DND-41 (cell line): ENCODE data around the gene AP2A2.

Experiments
- ATAC-seq: fragments of 200-7000 bp; cut with Tn5 transposase; 3 replicates; pipeline ENCODE4 v1.9.1; 2021; ENCODE audit warnings: low read depth; ENCODE audit not compliant: insufficient read depth
- DNase-seq: peaks from one replicate; pipeline ENCODE4 v3.0.0-alpha.2; 2020
- H2AFZ ChIP-seq: 2 replicates; pipeline ENCODE4 v1.6.0; 2012; ENCODE audit warnings: low read depth, low read length
- H3K27ac ChIP-seq: 2 replicates; pipeline ENCODE4 v1.5.1; 2012; ENCODE audit warnings: low read length, inconsistent platforms
- H3K27me3 ChIP-seq: fragments of 200-600 bp; sonication (generic); 2 replicates; pipeline ENCODE4 v1.6.0; 2012; ENCODE audit warnings: low read length, mild to moderate bottlenecking, inconsistent platforms; ENCODE audit not compliant: insufficient read depth, poor library complexity
- H3K36me3 ChIP-seq: 2 replicates; pipeline ENCODE4 v1.5.1; 2012; ENCODE audit warnings: low read length, inconsistent platforms; ENCODE audit not compliant: insufficient read depth
- H3K4me1 ChIP-seq: 2 replicates; pipeline ENCODE4 v1.5.1; 2012; ENCODE audit warnings: mild to moderate bottlenecking, low read length; ENCODE audit not compliant: insufficient read depth
- H3K4me2 ChIP-seq: 2 replicates; pipeline ENCODE4 v1.6.0; 2012; ENCODE audit warnings: mild to moderate bottlenecking, moderate library complexity, low read length, inconsistent platforms; ENCODE audit not compliant: insufficient read depth
- H3K4me3 ChIP-seq, 2 experiments: fragments of 200-600 bp in 1 of 2; shearing (Covaris generic) in 1 of 2; 2 replicates each; pipeline ENCODE4 v1.5.1; 2012 to 2016; ENCODE audit warnings: inconsistent platforms in 2 of 2, low read length in 2 of 2, mild to moderate bottlenecking in 2 of 2, low read depth in 1 of 2, moderate library complexity in 1 of 2
- H3K79me2 ChIP-seq: 2 replicates; pipeline ENCODE4 v1.6.0; 2012; ENCODE audit warnings: low read length, inconsistent platforms; ENCODE audit not compliant: insufficient read depth
- H3K9ac ChIP-seq: 2 replicates; pipeline ENCODE4 v1.6.0; 2012; ENCODE audit warnings: low read depth, mild to moderate bottlenecking, inconsistent platforms, low read length, moderate library complexity
- H3K9me3 ChIP-seq: 2 replicates; pipeline ENCODE4 v1.5.1; 2012; ENCODE audit warnings: low read length, moderate library complexity, mild to moderate bottlenecking, inconsistent platforms; ENCODE audit not compliant: insufficient read depth, severe bottlenecking
- H4K20me1 ChIP-seq: 2 replicates; pipeline ENCODE4 v1.6.0; 2012; ENCODE audit warnings: low read length; ENCODE audit not compliant: insufficient read depth
- CTCF ChIP-seq: IDR thresholded peaks from 2 replicates; pipeline ENCODE4 v1.5.1; 2012; ENCODE audit warnings: borderline replicate concordance, low read length, moderate library complexity, mild to moderate bottlenecking; ENCODE audit not compliant: poor library complexity, severe bottlenecking; ENCODE audit errors: extremely low read depth
- EZH2 ChIP-seq: IDR thresholded peaks from 3 replicates; pipeline ENCODE4 v1.6.1; 2012; ENCODE audit warnings: borderline replicate concordance, low read depth, mild to moderate bottlenecking, moderate library complexity, low read length, inconsistent platforms; ENCODE audit not compliant: severe bottlenecking

Gene AP2A2

GRCh38 chr11:1049911-1050580, 124.4 kb downstream of the AP2A2 start:
- ATAC-seq = no peak
- Histone ChIP-seq H3K79me2 (no peaks in the 10 kb centered on the region), H3K27ac (no peak overlapping the region), H2AFZ (no peak overlapping the region), H3K4me2 (no peak overlapping the region), H3K4me3 (no peak overlapping the region), H3K9ac (no peak overlapping the region), H3K36me3 (no peaks in the 10 kb centered on the region), H3K27me3 (no peaks in the 10 kb centered on the region), H3K9me3 (no peaks in the 10 kb centered on the region), H3K4me1 (0 out of 2 replicates have a peak, but pooled peaks cover 5% of the 10 kb centered on the region), H4K20me1 (no peaks in the 10 kb centered on the region; the same call in 1 of the 2 replicates)
- DNase-seq = no peak
- TF ChIP-seq CTCF (no peak), EZH2 (no peak)

- H2AFZ ChIP-seq = peak overlapping the region; percentile 42; the same call in 1 of the 2 replicates
- peak; percentile 67 for DNase-seq
Measured at GRCh38 chr11:1050581-1051355, 125.1 kb downstream of the AP2A2 start.

GRCh38 chr11:1051356-1052132, 125.9 kb downstream of the AP2A2 start:
- 0 out of 2 replicates have a peak, but pooled peaks cover 5% of the 10 kb centered on the region for H3K4me1 ChIP-seq
- H3K27ac ChIP-seq = no peak overlapping the region
- H3K27me3 ChIP-seq = no peaks in the 10 kb centered on the region
- DNase-seq (no peak), ATAC-seq (peak; percentile 31; the same call in 2 of the 3 replicates)
- no peak overlapping the region for H3K4me2 ChIP-seq
- no peaks in the 10 kb centered on the region; the same call in 1 of the 2 replicates for H4K20me1 ChIP-seq
- H3K79me2 ChIP-seq = no peaks in the 10 kb centered on the region
- H3K9ac ChIP-seq = no peak overlapping the region
- H3K9me3 ChIP-seq = no peaks in the 10 kb centered on the region
- H3K36me3 ChIP-seq = no peaks in the 10 kb centered on the region
- TF ChIP-seq CTCF = no peak
- no peak for TF ChIP-seq EZH2
- no peak overlapping the region for H3K4me3 ChIP-seq
- H2AFZ ChIP-seq = peak overlapping the region; percentile 42

More at GRCh38 chr11:1050581-1051355, 125.1 kb downstream of the AP2A2 start:
- Histone ChIP-seq H3K27ac (no peak overlapping the region), H3K9me3 (no peaks in the 10 kb centered on the region), H3K79me2 (no peaks in the 10 kb centered on the region), H3K9ac (no peak overlapping the region), H3K36me3 (no peaks in the 10 kb centered on the region), H3K27me3 (no peaks in the 10 kb centered on the region), H3K4me1 (0 out of 2 replicates have a peak, but pooled peaks cover 5% of the 10 kb centered on the region), H3K4me3 (no peak overlapping the region), H3K4me2 (no peak overlapping the region), H4K20me1 (no peaks in the 10 kb centered on the region; the same call in 1 of the 2 replicates)
- peak; percentile 98 for ATAC-seq
- TF ChIP-seq CTCF = peak; percentile 94
- no peak for TF ChIP-seq EZH2
